CD4-positive, alpha-beta T cell (primary cell): ENCODE results near the gene SPATA6. TPM values are rescaled to one million over a fixed set of nuclear protein-coding genes. Genes with fewer than 3 reads are reported as not detected.

Experiments
- ATAC-seq: fragments of 200-7000 bp; cut with Tn5 transposase; one replicate; pipeline ENCODE4 v1.10.0; 2022; ENCODE audit warnings: mild to moderate bottlenecking; ENCODE audit not compliant: poor library complexity
- CTCF ChIA-PET: fragments of 350-600 bp; sonication (Branson Sonifier 250); formaldehyde crosslinking; loops from one replicate; lab custom pipeline; 2021; ENCODE audit warnings: antibody characterized with exemption, inconsistent platforms; lab: Charles Lee
- POLR2A ChIA-PET: fragments of 350-600 bp; sonication (Branson Sonifier 250); formaldehyde crosslinking; loops from one replicate; lab custom pipeline; 2021; ENCODE audit warnings: antibody characterized with exemption, inconsistent platforms; lab: Charles Lee
- DNase-seq, 14 experiments: peaks; one replicate each; pipeline ENCODE4 v3.0.0-alpha.2; 2013 to 2020; ENCODE audit warnings: mixed read lengths in 2 of 14
- H3K27ac ChIP-seq, 2 donors: one replicate each; pipeline versions ENCODE4 v1.5.1 to v1.7.0; 2013; ENCODE audit warnings: low read length in 2 of 2, low read depth in 1 of 2, mild to moderate bottlenecking in 1 of 2
- H3K27me3 ChIP-seq, 2 experiments: 1 replicate in 1 of 2; 2 replicates in 1 of 2; pipeline versions ENCODE4 v1.6.1 to v1.7.0; 2013; ENCODE audit warnings: low read length in 2 of 2, control low read depth in 1 of 2, mild to moderate bottlenecking in 1 of 2, moderate library complexity in 1 of 2; ENCODE audit not compliant: insufficient read depth in 2 of 2, control insufficient read depth in 1 of 2
- H3K36me3 ChIP-seq: one replicate; pipeline ENCODE4 v1.6.1; 2013; ENCODE audit warnings: low read length, control low read depth; ENCODE audit not compliant: insufficient read depth
- H3K4me1 ChIP-seq: one replicate; pipeline ENCODE4 v1.6.1; 2013; ENCODE audit warnings: low read length, control low read depth; ENCODE audit not compliant: insufficient read depth
- H3K4me3 ChIP-seq: one replicate; pipeline ENCODE4 v1.5.1; 2013; ENCODE audit warnings: mild to moderate bottlenecking, low read length, moderate library complexity
- H3K9me3 ChIP-seq, 2 experiments: 1 replicate in 1 of 2; 2 replicates in 1 of 2; pipeline versions ENCODE4 v1.6.1 to v1.7.0; 2013; ENCODE audit warnings: low read length in 2 of 2, mild to moderate bottlenecking in 2 of 2, control low read depth in 1 of 2, moderate library complexity in 1 of 2; ENCODE audit not compliant: control insufficient read depth in 1 of 2, insufficient read depth in 1 of 2
- H3K27ac Mint-ChIP-seq: one replicate; pipeline ENCODE4 v1.8.0; 2020; ENCODE audit warnings: mixed read lengths
- H3K27me3 Mint-ChIP-seq: one replicate; pipeline ENCODE4 v1.8.0; 2021; ENCODE audit warnings: mixed read lengths
- H3K36me3 Mint-ChIP-seq: one replicate; pipeline ENCODE4 v1.8.0; 2021; ENCODE audit warnings: low read depth, mixed read lengths
- H3K4me1 Mint-ChIP-seq: one replicate; pipeline ENCODE4 v1.8.0; 2021; ENCODE audit warnings: low read depth, mixed read lengths
- H3K4me3 Mint-ChIP-seq: one replicate; pipeline ENCODE4 v1.8.0; 2020; ENCODE audit warnings: mild to moderate bottlenecking, mixed read lengths
- H3K9me3 Mint-ChIP-seq: one replicate; pipeline ENCODE4 v1.8.0; 2020; ENCODE audit warnings: mixed read lengths
- CTCF ChIP-seq: fragments of 200-600 bp; IDR thresholded peaks from one replicate; pipeline ENCODE4 v1.8.0; 2022; ENCODE audit warnings: antibody characterized with exemption, mild to moderate bottlenecking
- intact Hi-C, 2 experiments: fragments of 100-400 bp; cut with DNase I in 1 of 2; cut with micrococcal nuclease in 1 of 2; formaldehyde crosslinking; loops; one replicate each; pipeline versions ENCODE4 v1.15.1 to v1.9.0; 2023 to 2025; cut with DNase I, micrococcal nuclease
- total RNA-seq, 174 experiments: library from RNA in 2 of 174; stranded (reverse) in 2 of 174; gene quantifications; one replicate each; pipeline ENCODE4 v1.2.3 and lab custom pipeline; 2021 to 2026

Gene SPATA6
- total RNA-seq, 2 experiments from 2014 or later, result 3.2 to 4.1 TPM

DNA sequence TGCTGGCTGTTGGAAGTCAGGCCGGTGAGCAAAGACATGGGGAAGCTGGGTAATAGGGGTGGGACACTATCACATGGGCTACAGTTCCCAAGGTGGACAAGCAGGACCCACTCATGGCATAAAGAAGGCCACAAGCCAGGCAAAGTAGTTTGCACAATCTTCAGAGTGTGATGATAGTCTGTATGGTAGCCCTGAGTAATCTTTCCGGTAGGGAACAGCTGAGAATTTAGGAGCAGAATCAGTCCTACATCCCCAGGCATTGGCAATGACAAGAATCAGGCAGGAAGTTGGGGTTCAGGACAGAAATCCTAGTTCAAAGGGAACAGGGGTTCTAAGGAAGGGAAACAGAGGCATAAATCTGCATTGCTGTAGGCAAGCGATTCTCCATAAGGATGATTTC is 23.9 kb upstream of the SPATA6 start:
- CTCF ChIA-PET, result no interaction called here

GRCh38 chr1:48495166-48495565 is 23.2 kb upstream of the SPATA6 start:
- H3K27ac ChIP-seq, result no peak overlapping the region
- Mint-ChIP-seq H3K36me3 (no peaks in the 10 kb centered on the region), H3K4me3 (no peak overlapping the region), H3K27ac (no peak overlapping the region), H3K27me3 (peaks cover 4% of the 10 kb centered on the region), H3K4me1 (peaks cover 6% of the 10 kb centered on the region), H3K9me3 (no peaks in the 10 kb centered on the region)
- no peaks in the 10 kb centered on the region for H3K36me3 ChIP-seq
- ChIA-PET CTCF (no interaction called here), POLR2A (no interaction called here)
- H3K27me3 ChIP-seq, result peaks cover 0 to 7% of the 10 kb centered on the region in 2 experiments
- no peak for TF ChIP-seq CTCF
- DNase-seq (no peak), ATAC-seq (no peak)
- H3K4me1 ChIP-seq, result peaks cover 5% of the 10 kb centered on the region
- no peaks in the 10 kb centered on the region for H3K9me3 ChIP-seq
- no peak overlapping the region for H3K4me3 ChIP-seq
- intact Hi-C loops, result loop anchor here in 1 of 2 experiments (5.0 kb wide), 3 partner anchors 138 to 403 kb away; no protein-coding TSS in a partner anchor

More for the DNA sequence above, 23.9 kb upstream of the SPATA6 start:
- Histone ChIP-seq H3K9me3 (no peaks in the 10 kb centered on the region), H3K4me3 (no peak overlapping the region), H3K36me3 (no peaks in the 10 kb centered on the region), H3K27ac (no peak overlapping the region), H3K27me3 (peaks cover 0 to 7% of the 10 kb centered on the region in 2 experiments), H3K4me1 (peaks cover 5% of the 10 kb centered on the region)
- intact Hi-C loops, result loop anchor here in 1 of 2 experiments (5.0 kb wide), 3 partner anchors 139 to 404 kb away; no protein-coding TSS in a partner anchor
- TF ChIP-seq CTCF, result no peak
- Mint-ChIP-seq H3K9me3 (no peaks in the 10 kb centered on the region), H3K4me1 (peaks cover 6% of the 10 kb centered on the region), H3K27ac (no peak overlapping the region), H3K27me3 (peaks cover 4% of the 10 kb centered on the region), H3K4me3 (no peak overlapping the region), H3K36me3 (no peaks in the 10 kb centered on the region)
- ATAC-seq, result no peak
- POLR2A ChIA-PET, result no interaction called here
- DNase-seq, result no peak

DNA sequence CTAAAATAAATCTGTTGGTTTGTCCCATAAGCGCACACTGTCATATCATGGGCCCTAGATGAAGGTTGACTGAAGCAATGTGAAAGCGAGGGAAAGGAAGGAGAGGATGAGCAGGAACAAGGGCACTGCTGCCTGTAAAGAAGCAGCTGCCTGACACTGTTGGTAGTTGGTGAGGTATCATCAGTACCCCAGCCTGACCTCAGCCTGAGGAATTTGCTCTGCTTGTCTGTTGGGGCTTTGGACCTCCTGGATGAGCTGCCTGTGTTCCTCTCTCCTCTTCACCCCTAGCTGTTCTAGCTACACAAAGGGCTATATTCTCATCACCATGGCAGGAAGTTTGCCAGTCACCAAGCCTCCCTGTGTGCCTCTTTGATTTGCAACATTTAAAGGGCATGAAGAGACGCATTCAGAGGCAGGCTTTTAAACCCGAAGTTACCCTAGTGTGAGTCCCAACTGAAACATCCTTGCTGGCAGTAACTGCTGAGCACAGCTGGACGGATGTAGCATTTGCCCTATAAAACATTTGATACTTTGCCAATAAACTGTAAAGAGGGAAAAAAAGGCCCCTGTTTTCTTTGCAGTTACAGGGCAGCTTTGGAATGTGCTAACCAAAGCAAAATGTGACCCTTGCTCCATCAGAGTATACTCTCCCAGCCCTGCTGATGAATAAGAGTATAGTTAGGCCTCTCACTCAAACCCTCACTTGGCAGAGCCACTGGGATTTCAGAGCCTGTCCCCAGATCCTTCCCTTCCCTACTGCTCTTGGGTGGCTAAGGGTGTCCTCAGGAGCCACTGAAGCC is 22.2 kb upstream of the SPATA6 start:
- H3K4me3 ChIP-seq, result no peak overlapping the region
- no peak for DNase-seq
- ChIA-PET POLR2A (no interaction called here), CTCF (no interaction called here)
- intact Hi-C loops, result no loop called here
- Mint-ChIP-seq H3K4me1 (peaks cover 6% of the 10 kb centered on the region), H3K9me3 (no peaks in the 10 kb centered on the region), H3K27ac (no peak overlapping the region), H3K27me3 (peaks cover 4% of the 10 kb centered on the region), H3K36me3 (no peaks in the 10 kb centered on the region), H3K4me3 (no peak overlapping the region)
- ATAC-seq, result no peak
- H3K9me3 ChIP-seq, result no peaks in the 10 kb centered on the region
- no peak overlapping the region for H3K27ac ChIP-seq
- H3K4me1 ChIP-seq, result peaks cover 5% of the 10 kb centered on the region
- peaks cover 0 to 7% of the 10 kb centered on the region in 2 experiments for H3K27me3 ChIP-seq
- H3K36me3 ChIP-seq, result no peaks in the 10 kb centered on the region
- TF ChIP-seq CTCF, result no peak
